HG03432 (cell line): ENCODE results near the gene ZFYVE9.
A peak's percentile ranks its signal among the peaks of the same experiment; 100 is the strongest.
"Not testable (repeated sequence)": the region's sequence is repeated elsewhere in the genome, so short reads cannot be mapped to it uniquely, and the experiment has no call there.

Experiments
- ATAC-seq: cut with Tn5 transposase; IDR thresholded peaks from one replicate; pipeline ENCODE4 v1.9.1; 2021; ENCODE audit warnings: mild to moderate bottlenecking, moderate library complexity; ENCODE audit not compliant: unreplicated experiment

The ZFYVE9 gene

GRCh38 chr1:52141513-52142219 is at the start of gene ZFYVE9:
TSS of gene ZFYVE9 (plus strand) at chr1:52142089. CDS start at chr1:52233207, 91,118 bp downstream.
- ATAC-seq = peak; percentile 70

GRCh38 chr1:52094300-52094699 is 47.6 kb upstream of the ZFYVE9 start:
- not testable (repeated sequence) for ATAC-seq

- no peak for ATAC-seq
Observed at GRCh38 chr1:52096216-52096615, 45.7 kb upstream of the ZFYVE9 start.

DNA sequence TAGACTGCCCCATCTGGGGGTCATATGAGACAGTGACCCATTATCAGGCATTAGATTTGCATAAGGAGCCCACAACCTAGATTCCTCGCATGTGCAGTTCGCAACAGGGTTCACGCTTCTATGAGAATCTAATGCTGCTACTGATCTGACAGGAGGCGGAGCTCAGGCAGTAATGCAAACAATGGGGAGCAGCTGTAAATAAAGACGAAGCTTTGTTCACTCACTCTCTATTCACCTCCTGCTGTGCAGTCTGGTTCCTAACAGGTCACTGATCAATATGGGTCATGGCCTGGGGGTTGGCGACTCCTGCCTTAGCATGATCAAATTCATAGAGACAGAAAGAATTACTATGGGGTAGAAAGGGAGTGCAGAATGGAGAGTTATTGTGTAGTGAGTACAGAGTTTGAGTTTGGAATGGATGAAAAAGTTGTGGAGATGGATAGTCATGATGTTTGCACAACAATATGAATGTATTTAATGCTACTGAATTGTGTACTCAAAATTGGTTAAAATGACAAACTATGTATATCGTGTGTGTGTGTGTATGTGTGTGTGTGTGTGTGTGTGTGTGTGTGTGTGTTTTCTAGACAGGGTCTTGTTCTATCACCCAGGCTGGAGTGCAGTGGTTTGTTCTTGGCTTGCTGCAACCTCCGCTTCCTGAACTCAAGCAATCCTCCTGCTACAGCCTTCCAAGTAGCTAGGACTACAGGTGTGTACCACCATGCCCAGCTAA is 43.6 kb upstream of the ZFYVE9 start:
- no peak for ATAC-seq

- ATAC-seq = peak; percentile 77
Observed at GRCh38 chr1:52102336-52103013, 39.4 kb upstream of the ZFYVE9 start.

- no peak for ATAC-seq
Observed at GRCh38 chr1:52111492-52111891, 30.4 kb upstream of the ZFYVE9 start.

GRCh38 chr1:52112489-52112888 is 29.4 kb upstream of the ZFYVE9 start:
- no peak for ATAC-seq

DNA sequence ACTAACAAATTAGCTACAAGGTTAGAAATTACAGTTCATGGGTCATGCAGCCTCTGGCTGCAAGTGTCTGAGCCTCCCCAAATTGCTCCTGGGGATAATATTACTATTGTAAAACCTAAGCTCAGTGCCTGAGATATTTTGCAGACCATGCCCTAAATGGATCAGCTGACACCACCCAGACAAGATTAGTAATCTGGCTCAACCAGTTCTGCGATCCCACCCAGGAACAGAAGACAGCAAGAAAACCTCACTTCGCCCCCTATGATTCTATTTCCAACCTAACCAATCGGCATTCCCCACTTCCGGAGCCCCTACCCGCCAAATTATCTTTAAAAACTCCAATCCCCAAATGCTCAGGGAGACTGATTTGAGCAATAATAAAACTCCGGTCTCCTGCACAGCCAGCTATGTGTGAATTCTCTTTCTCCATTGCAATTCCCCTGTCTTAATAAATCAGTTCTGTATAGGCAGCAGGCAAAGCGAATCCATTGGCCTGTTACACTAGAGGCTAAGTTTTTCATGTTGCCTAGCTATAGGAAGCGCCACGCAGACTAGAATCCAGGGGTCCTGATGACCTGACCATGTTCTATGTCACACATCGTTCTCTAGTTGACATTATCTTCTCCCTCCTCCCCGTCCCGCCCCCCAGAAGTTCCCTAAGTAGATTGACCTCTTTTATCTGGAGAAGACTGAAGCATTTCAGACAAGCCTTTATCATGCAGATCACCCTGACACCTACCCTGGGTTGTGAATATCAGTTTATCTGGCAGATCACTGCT is 22.4 kb upstream of the ZFYVE9 start:
- ATAC-seq = no peak

DNA sequence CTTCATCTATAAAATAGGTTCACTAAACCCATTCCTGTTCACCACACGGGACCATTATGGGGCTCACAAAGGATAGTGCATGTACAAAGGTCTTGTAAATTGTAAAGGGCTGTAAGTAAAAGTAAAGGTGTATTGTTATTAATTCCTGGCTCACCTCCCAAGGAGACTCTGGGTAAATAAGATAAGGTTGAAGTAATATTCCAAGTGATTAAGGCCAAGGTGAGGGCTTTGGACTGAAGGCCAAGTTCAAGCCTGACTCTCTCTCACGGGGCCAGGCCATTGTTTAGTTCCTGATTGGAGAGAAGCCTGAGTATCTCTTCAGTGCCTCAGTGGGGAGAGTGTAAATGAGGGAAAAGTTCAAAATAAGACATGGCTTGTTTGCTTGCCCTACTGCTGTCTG is 19.5 kb upstream of the ZFYVE9 start:
- ATAC-seq = no peak

GRCh38 chr1:52123622-52124021 is 18.3 kb upstream of the ZFYVE9 start:
- ATAC-seq = no peak

DNA sequence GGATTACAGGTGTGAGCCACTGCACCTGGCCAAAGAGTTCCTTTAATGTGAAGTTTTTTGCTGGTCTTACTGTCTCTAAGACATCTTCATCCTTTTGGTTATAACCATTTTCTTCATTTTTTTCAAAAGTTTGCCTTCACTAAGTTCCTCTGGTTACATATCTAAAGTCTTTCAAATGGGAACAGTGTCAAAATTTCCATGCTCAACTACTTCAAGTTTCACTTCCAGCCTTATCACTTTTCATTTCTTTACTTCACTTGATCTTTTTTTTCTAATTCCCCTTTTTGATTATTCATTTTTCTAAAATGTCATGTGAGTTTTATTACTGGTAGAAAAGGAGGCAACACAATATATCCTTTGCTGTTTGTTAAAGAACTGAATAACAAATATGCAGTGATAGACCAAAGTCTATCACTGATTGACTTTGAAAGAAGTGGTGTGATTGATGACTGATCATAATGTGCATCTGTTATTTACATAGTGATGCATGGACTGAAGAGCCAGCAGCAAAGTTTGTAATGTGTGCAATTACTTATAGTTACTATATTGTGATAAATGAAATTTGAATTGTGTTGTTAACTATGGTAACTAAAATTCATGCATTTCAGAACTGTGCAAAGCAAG is 16.0 kb upstream of the ZFYVE9 start:
- no peak for ATAC-seq

- ATAC-seq = no peak
Observed at GRCh38 chr1:52127181-52128180, 14.4 kb upstream of the ZFYVE9 start.

DNA sequence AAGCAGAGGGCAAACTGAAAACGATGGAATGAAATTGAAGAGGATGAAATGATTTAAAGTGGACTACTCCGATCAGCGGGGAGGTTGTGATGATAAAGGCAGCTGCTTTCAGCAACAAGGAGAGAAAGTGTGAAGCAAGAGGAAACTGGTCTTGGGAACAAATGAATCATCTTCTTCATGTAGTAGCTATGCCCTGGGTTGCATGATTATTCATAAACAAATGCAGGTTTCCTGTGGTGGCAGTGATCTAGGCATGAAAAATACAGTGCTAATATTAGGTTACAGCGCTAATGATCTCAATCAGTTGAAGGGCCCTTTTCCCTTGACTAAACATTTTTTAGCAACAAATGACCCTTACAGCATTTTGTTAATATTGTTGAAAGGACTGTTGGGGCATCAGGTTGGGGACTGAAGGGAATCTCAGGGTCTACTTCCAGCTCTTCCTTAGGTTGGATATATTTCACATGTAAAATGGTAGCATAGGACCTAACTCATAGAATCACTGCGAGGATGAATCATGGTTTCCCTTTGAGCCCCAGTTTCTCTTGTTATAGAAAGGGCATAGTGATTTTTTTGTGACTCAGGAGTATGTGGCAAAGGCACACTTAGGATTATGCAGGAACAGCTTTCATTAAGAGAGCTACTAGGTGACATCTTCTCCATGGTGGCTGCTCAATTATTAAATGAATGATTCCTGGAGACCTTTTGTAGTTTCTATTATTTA is 1.9 kb upstream of the ZFYVE9 start:
- ATAC-seq = peak; percentile 64

- no peak for ATAC-seq
Observed at GRCh38 chr1:52140633-52141512, 1.0 kb upstream of the ZFYVE9 start.

DNA sequence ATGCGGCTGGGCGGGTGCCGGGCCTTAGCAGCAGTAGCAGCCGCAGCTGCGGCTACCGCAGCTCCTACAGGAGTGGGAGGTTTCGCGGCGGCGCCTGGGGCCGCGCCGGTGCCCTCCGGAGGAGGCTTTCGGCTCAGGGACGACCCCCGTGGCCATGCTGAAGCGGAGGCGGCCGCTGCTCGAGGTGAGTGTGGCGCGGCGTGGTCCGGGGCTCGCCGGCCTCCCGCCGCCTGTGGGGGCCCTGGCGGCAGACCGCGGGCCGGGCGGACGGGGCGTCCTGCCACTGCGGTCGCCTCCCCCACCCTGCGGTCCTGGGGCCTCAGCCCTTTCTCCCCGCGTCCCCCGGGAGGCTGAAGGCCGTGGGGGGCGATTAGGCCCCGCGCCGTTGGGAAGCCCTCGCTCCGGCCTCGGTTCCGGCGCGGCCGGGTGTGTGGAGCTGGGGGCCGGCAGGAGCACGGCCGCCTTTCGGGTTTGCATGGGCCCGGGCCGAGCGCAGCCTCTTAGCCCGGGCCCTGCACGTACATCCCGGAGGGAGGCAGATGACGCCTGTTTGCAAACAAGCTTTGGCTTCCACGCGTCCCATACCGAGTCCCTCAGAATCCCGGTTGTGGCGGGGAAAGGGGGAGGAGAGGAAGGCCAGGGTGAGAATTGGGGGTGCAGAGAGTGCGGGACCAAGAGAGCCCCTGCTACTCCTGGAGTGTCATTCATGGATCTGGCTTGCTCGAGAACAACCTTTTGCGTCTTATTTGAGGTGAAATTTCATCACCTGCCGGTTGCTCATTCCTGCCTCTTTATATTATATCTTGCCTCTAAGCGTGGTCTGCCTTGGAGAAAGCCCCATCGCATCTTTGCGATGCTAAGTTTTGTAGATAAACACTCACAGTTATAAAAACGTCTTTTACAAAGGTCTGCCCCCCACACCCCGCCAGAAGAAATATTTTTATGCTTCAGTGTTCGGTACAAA is 613 bp downstream of the ZFYVE9 start:
- peak; percentile 46 for ATAC-seq

- no peak for ATAC-seq
Observed at GRCh38 chr1:52145137-52145536, 3.2 kb downstream of the ZFYVE9 start.

- not testable (repeated sequence) for ATAC-seq
Observed at GRCh38 chr1:52150445-52150844, 8.6 kb downstream of the ZFYVE9 start.
